RPMI8226 (cell line): Measurements from ENCODE around the gene WWC1.
A peak's percentile ranks its signal among the peaks of the same experiment; 100 is the strongest.

ENCODE experiments used
- DNase-seq: peaks from one replicate; pipeline ENCODE4 v3.0.0-alpha.2; 2015

WWC1 gene

DNA sequence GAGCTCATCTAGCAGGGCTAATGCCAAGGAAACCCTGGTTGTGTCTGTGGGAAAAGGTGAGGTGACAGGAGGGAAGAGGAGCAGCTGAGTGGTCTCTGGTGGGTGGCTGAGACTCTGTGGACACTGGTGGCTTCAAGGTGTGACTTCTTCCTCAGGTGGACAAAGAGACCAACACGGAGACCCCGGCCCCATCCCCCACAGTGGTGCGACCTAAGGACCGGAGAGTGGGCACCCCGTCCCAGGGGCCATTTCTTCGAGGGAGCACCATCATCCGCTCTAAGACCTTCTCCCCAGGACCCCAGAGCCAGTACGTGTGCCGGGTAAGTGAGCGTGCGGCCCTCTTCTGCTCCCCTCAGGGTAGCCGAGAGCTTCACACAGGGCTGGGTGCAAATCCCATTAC, 163.8 kb downstream of the WWC1 start:
- DNase-seq, result no peak

DNA sequence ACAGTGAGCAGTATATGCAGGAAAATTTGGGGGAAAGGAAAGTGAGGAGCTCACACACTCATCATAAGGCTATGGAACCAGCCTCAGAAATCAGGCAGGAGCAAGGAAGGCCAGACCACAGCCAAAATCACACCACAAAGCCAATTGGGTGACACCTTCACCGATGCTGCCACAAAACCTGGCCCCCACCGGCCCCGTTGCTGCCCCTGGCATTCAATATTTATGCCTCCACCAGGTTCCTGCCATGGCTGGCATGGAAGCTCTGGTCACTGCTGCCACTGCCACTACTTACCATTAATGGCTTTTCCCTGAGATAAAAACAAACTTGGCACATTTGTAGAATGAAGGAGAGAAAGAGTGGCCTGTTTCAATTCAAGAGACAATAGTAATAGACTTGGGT, 166.1 kb downstream of the WWC1 start:
- DNase-seq, result no peak

DNA sequence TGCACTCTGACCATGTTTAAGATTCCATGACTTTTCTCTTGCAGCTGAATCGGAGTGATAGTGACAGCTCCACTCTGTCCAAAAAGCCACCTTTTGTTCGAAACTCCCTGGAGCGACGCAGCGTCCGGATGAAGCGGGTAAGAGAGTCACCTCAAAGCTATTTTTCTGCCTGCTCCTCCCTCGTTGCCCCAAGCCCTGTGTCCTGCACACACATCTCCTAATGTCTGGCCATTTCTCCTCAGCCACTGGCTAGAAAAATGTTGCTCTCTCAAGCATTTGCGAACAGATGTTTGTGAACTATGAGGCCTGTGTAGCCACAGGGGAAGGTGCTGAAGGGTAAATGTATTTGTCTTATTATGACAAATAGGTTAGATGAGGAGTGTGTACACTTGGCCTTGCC, 169.2 kb downstream of the WWC1 start:
- no peak for DNase-seq

DNA sequence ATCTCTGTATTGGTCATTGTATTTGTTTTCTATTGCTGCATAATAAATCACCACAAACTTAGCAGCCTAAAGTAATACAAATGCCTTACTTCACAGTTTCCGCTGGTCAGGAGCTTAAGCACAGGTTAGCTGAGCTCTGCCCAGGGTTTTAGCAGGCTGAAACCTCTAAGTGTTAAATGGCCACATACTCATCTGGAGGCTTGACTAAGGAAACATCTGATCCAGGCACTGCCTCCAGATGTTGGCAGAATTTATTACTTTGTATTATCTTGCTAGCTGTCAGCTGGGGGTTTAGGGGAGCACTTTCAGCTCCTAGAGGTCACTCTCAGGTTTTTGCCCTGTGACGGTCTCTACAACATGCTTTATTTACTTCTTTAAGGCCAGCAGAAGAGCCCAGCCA, 171.6 kb downstream of the WWC1 start:
- DNase-seq, result no peak

DNA sequence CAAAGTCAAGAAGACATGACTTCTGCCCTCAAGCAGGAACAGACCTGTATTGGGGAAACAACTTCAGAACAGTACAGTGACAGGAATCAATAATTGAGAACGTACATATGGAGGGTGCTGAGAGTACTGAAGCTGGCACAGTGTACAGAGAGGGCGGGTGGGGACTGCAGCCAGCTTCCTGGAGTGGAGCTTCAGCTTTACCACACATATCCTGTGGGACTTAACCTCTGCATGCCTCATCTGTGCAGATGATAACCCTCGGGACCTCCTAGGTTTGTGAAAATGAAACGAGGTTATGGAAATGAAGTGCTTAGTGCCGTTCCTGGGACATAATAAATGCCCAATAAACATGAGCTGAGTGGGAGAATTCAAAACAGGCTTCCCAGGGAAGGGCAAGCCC, 172.8 kb downstream of the WWC1 start:
- DNase-seq, result no peak

DNA sequence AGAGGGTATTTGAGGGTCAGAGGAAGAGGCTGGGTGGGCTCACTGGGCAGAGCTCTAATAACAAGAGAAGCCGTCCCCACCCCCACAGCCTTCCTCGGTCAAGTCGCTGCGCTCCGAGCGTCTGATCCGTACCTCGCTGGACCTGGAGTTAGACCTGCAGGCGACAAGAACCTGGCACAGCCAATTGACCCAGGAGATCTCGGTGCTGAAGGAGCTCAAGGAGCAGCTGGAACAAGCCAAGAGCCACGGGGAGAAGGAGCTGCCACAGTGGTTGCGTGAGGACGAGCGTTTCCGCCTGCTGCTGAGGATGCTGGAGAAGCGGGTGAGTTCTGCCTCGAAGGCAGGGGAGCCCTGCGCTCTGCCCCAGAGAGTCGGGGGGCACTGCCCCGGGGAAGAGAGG, 173.2 kb downstream of the WWC1 start:
- DNase-seq, result no peak

DNA sequence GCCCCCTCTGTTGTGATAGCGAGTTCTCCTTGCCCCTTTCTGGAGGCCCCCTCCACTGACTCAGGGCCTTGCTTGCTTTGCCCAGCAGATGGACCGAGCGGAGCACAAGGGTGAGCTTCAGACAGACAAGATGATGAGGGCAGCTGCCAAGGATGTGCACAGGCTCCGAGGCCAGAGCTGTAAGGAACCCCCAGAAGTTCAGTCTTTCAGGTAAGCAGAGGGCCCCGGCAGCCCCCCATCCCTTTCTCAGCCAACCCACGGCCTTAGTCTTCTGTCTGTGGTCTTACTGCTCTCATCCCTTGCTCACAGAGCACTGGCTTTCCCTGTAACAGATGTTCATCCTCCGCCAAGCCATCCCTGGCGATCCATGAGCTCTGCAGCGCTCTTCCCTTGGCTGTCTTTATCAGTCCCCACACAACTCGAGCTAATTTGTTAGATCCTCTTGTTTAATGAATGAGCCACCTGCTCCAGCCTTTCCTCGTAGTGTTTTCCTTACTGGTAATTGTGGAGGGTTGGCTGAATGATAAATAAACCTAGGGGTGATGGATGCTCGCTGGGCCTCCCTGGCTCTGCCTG, 176.4 kb downstream of the WWC1 start:
- no peak for DNase-seq

DNA sequence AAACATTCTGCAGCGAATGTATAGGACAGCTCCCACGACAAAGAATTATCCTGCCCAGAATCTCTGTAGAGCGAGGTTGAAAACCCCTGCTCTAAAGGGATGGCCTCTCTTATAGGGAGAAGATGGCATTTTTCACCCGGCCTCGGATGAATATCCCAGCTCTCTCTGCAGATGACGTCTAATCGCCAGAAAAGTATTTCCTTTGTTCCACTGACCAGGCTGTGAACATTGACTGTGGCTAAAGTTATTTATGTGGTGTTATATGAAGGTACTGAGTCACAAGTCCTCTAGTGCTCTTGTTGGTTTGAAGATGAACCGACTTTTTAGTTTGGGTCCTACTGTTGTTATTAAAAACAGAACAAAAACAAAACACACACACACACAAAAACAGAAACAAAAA, 177.4 kb downstream of the WWC1 start:
- no peak for DNase-seq

DNA sequence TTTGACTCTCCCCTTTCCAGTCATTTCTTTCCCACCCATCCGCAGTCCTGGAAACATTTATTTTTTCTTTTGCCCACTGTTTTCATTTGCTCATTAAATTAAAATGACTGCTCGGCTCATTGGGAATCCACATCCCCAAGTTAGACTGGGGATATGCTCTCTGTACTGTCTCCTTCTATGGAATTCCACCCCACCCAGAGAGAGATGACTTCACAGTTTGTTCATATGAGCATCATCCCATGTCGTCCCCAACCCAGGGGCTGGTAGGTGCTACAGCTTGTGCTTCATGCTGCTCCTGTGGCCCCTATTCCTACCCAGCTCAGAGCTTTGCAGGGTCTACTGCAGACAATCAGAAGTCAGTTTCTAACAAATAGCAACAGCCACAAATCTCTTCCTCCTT, 178.4 kb downstream of the WWC1 start:
- DNase-seq, result no peak

DNA sequence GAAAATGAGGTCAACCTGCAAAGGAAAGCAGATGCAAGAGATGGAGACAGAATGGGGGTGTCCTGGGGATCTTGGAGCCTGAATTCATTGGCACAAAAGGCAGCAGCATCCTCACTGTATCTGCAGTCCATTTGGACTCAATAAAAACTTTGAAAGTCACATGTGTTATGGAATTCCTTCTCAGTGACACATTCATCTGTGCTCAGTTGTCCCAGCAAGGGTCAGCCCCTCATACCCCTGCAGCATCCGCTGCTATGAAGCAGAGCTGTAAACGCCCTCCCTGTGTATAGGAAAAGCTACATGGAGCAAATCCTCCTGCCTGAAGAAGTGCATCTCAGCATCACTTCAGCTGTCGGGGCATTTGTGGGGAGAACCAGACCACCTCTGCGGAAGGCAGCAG, 180.3 kb downstream of the WWC1 start:
- DNase-seq, result no peak

DNA sequence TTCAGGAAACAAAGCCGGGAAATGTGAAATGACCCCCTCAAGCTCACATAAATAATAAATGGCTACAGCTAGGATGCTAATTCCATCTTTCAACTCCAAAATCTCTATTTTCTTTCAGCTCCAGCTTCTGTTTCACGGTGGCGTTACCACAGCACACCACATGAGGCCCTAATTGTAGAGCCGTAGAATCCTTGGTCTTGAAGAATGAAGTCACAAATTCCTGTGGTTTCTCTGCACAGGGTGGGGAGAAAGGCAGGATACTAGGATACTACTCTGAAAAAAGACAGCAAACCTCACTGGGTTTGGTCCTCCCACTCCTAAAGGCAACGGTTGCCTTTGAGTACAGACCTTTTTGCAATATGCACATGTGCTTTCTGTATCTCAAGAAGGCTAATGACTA, 180.9 kb downstream of the WWC1 start:
- DNase-seq, result no peak

DNA sequence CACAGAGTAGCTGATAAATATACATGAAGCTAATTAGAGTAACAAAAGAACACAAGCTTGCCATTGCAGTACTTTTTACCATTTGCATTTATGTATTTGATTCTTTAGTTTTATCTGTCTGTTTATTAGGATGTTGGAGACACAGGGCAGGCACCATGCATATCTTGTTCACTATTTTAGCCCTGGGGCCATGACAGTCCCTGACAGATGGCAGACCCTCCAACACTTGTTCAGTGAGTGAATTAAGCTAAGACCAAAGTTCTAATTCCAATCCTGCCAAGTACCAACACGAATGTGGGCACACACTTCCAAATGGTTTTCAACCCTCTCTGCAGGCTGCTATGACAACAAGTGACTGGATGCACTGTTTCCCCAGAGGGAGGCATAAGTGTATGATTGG, 182.9 kb downstream of the WWC1 start:
- DNase-seq, result no peak

DNA sequence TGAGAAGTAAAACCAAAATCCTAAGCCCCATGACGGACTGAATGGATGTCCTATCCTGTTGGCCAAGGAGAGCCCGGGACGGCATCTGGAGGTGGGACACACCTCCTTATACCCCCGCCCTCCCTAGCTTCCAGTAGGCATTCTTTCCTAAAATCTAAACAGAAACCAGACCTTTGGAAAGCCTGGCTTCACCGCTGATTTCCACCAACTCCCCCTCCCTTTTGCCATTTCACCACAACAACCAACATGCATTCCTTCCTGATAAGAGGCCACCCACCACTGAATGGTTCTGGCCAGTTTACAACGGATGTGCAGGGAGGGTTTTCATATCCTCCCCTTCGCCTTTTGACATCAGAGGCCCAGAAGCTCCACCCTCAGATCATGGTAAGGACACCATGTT, 185.6 kb downstream of the WWC1 start:
- no peak for DNase-seq

DNA sequence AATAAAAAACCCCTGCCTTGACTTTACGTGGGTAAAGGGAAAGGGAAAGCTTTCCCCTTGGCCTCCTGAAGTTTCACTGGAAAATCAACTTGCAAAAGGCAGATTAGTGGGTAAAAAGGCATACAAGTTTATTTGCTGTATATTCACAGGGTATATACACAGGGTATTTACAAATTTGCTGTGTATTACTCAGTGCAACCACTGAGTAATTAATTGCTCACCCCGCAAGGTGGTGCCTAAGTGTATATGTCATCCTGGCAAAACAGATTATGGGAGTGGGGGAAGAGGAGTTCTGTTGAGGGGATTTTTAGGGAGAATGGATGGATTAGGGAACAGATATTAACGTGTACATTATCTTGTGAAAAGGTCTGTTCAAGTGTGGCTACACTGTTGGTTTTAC, 187.7 kb downstream of the WWC1 start:
- DNase-seq, result no peak

DNA sequence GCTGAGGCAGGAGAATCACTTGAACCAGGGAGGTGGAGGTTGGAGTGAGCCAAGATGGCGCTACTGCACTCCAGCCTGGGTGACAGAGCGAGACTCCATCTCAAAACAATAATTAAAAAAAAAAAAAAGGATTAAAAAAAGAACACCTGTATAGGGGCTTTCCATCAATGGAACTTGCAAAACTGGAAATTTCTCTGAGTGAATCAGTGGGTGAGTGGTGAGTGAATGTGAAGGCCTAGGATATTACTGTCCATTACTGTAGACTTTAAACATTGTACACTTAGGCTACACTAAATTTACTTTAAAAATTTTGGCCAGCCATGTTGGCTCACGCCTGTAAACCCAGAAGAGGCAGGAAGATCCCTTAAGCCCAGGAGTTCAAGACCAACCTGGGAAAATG, 189.2 kb downstream of the WWC1 start:
- DNase-seq, result no peak

DNA sequence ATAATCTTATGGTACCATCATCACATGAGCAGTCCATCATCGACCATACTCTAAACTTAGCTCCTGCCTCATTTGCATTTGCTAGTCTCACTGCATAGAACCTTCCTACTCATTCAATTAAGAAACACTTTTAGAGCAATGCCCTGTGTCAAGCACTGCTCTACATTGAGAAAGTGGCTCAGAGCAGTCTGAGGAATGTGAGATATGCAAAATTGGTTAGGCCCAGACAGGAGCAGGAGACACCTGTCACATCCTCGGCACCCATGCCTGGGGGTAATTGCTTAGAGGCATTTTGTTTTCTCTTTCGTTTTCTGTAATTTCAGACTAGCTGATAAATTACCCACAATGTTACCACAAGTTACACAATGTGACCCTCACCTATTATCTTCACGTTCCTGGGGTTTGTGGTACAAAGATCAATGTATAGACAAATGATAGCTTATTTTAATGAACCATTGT, 189.9 kb downstream of the WWC1 start:
- peak; percentile 42 for DNase-seq

DNA sequence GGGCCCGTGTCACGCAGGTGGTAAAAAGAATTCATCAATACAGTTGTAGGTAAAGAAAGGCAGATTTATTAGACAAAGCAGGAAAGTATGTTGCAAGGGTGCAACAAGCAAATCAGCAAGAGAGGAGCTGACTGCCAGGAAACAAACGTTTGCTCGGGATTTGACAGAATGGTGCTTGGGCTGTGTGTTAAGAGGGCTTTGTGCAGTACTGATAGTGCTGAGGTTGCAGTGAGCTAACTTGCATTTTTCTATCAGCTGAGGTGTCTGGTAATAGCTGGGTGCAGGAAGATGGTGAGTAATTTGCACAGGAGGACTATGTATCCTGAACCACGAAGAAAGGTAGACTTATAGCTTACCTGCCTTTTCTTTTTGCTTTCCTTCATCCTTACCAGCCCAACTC, 190.9 kb downstream of the WWC1 start:
- DNase-seq, result no peak

DNA sequence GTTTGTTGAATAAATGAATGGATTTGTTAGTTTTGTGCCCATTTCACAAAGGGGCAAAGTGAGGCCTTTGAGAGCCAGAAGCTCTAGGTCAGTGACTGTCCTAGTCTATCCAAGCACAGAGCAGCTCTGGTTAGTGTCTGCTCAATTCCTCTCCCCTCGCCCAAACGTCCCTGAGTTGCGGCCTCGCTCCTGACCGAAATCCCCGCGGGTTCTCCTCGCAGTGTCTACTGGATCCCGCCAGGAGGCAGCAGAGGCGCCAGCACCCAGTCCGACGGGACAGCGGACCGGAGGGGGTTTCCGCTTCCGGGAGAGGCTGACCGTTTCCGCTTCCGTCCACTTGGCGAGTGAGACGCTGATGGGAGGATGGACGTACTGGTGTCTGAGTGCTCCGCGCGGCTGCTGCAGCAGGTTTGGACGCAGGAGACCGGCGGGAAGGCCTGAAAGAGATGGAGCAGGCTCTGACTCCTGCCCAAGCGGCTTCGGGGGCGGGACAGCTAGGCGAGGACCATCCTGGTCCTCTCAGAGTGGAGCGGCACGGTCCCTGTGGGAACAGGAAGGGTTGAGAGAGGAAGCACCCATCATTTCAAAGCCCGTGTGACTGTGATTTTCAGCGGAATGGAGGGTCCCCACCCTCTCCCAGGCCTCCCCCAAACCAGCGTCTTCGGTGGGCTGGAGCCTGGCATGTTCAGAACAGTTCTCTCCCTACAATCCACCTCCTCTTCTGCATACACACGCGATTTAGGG, 194.9 kb downstream of the WWC1 start, which contains the start of gene RARS1:
RARS1 (plus strand) TSS at position 336 of the 744 bp plus-strand sequence; CDS start at position 364, 28 bp downstream.
- DNase-seq, result peak; percentile 94

DNA sequence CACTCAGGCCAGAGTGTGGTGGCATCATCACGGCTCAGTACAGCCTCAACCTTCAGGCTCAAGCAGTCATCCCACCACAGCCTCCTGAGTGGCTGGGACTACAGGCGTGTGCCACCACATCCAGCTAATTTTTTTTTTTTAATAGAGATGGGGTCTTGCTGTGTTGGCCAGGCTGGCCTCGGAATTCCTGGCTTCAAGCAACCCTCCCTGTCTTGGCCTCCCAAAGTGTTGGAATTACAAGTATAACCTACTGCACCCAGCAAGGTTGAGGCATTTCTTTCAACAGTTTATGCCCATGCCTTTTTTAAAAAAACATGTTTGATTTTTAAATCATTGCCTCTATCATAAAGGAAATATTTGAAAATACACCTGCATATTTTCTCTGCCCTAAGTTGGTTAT, 197.6 kb downstream of the WWC1 start:
- DNase-seq, result no peak

DNA sequence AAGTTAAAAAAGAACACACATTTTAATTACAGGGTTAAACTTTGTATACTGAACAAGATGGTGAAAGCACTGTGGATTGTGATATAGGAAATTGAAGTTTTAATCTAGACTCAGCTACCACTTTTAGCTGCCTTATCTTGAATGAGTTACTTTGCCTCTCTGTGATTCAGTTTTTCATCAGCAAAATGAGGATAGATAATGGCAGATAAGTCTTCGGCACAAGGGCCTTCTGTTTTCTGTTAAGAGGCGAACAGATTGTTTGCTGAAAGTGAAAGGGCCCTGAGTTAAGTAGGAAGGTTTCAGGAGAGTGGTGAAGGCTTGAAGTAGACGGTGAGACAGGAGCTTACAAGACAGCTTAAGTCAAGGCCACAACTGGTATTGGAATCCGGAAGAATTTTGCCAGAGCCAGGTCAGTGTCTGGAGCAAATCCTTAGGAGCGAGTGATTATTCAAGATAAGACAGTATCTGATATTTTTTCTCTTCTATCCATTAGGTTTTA, 202.7 kb downstream of the WWC1 start:
- DNase-seq, result no peak

DNA sequence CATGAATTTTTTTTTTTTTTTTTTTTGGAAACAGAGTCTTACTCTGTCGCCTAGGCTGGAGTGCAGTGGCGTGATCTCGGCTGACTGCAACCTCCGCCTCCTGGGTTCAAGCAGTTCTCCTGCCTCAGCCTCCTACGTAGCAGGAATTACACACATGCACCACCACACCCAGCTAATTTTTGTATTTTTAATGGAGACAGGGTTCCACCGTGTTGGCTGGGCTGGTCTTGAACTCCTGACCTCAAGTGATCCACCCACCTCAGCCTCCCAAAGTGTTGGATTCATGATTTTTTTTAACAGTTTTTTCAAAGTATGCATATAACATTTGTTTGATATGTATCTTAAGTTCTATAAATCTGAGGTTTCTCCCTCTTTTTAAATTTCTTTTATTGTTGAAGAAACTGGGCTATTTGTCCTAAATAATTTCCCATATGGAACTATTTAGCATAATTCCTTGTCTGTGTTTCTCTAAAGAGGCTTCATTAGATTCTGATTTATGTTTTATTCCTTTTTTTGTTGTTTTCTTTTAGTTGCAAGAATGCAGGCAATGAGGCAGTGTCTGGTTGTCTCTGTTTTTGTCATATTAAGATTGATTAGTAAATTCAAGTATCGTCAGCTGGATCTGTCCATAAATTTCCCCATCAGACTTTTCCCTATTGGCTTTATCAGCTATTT, 211.3 kb downstream of the WWC1 start:
- no peak for DNase-seq

DNA sequence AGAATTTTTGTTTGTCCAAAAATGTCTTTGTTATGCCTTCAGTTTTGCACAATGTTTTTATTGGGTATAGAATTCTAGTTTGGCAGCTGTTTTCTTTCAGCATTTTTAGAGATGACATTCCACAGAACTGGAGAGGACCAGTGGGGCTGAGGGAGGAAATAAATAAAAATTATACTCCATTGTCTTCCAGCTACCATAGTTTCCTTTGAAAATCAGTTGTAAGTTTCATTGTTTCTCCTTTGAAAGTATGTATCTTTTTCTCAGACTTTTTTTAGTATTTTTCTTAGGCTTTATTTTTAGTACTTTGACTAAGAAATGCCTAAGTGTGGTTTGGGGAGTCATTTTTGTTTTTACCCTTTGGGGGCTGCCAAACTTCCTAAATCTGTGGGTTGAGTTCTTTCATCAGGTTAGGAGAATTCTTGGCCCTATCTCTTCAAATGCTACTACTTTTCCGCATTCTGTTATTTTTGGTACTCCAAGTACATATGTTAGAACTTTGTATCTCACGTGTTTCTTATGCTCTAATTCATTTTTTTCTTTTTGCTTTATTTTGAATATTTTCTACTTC, 222.5 kb downstream of the WWC1 start:
- no peak for DNase-seq
